ENCODE measurements around the gene ZMIZ1.

Gene ZMIZ1

GRCh38 chr10:79119306-79119705, 50.5 kb downstream of the ZMIZ1 start:
- H3K4me1 Mint-ChIP-seq = peaks cover 28% of the 10 kb centered on the region
- no peaks in the 10 kb centered on the region for H3K27me3 Mint-ChIP-seq
- no peaks in the 10 kb centered on the region for H3K9me3 Mint-ChIP-seq
- no peak for DNase-seq
- no peak overlapping the region for H3K4me3 Mint-ChIP-seq
- H3K27ac Mint-ChIP-seq = peak overlapping the region; percentile 13 to 40
- ATAC-seq = no peak

DNA sequence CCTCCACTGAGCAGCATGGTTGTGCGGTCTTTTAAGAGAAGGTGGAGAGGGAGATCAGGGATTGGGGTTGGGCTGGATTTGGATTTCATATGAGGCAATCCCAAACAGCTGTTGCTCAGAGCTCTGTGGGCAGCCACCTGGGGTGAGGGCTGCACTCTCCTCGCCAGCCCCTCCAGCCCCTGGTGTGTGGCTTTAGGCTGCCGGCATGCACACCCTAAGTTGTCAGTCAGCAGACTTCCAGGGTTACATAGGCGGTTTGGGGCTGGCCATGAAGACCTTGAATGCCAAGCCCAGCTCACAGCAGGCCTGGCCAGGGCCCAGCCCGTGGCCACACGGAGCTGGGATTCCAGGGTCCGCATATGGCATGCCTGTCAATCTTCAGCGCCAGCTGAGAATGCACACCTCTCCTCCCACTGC, 54.8 kb downstream of the ZMIZ1 start:
- peak overlapping the region in 1 of 2 donors; percentile 31 for H3K27ac Mint-ChIP-seq
- DNase-seq (no peak), ATAC-seq (no peak)
- H3K27me3 Mint-ChIP-seq = no peaks in the 10 kb centered on the region
- no peaks in the 10 kb centered on the region for H3K9me3 Mint-ChIP-seq
- H3K4me1 Mint-ChIP-seq = peaks cover 9% of the 10 kb centered on the region
- H3K4me3 Mint-ChIP-seq = no peak overlapping the region

GRCh38 chr10:79124066-79124465, 55.3 kb downstream of the ZMIZ1 start:
- peaks cover 9% of the 10 kb centered on the region for H3K4me1 Mint-ChIP-seq
- ATAC-seq = no peak
- H3K9me3 Mint-ChIP-seq = no peaks in the 10 kb centered on the region
- H3K27ac Mint-ChIP-seq = peak overlapping the region; percentile 31 to 46
- no peak for DNase-seq
- no peak overlapping the region for H3K4me3 Mint-ChIP-seq
- no peaks in the 10 kb centered on the region for H3K27me3 Mint-ChIP-seq

GRCh38 chr10:79125092-79125491, 56.3 kb downstream of the ZMIZ1 start:
- Mint-ChIP-seq H3K4me3 (no peak overlapping the region), H3K4me1 (peaks cover 18% of the 10 kb centered on the region), H3K9me3 (no peaks in the 10 kb centered on the region), H3K27ac (no peak overlapping the region), H3K27me3 (no peaks in the 10 kb centered on the region)
- no peak for DNase-seq
- no peak for ATAC-seq

GRCh38 chr10:79126351-79127080, 57.8 kb downstream of the ZMIZ1 start:
- Mint-ChIP-seq H3K27me3 (no peaks in the 10 kb centered on the region), H3K9me3 (no peaks in the 10 kb centered on the region), H3K4me1 (peaks cover 22% of the 10 kb centered on the region), H3K27ac (peak overlapping the region in 1 of 2 donors; percentile 91), H3K4me3 (no peak overlapping the region)
- DNase-seq = no peak
- ATAC-seq = no peak

GRCh38 chr10:79127151-79127961, 58.6 kb downstream of the ZMIZ1 start:
- Mint-ChIP-seq H3K9me3 (no peaks in the 10 kb centered on the region), H3K27ac (no peak overlapping the region), H3K4me3 (no peak overlapping the region), H3K4me1 (peaks cover 30% of the 10 kb centered on the region), H3K27me3 (no peaks in the 10 kb centered on the region)
- ATAC-seq (no peak), DNase-seq (no peak)

GRCh38 chr10:79128241-79128922, 59.6 kb downstream of the ZMIZ1 start:
- ATAC-seq (no peak), DNase-seq (no peak)
- no peaks in the 10 kb centered on the region for H3K27me3 Mint-ChIP-seq
- peaks cover 30% of the 10 kb centered on the region for H3K4me1 Mint-ChIP-seq
- H3K9me3 Mint-ChIP-seq = no peaks in the 10 kb centered on the region
- no peak overlapping the region for H3K27ac Mint-ChIP-seq
- no peak overlapping the region for H3K4me3 Mint-ChIP-seq

DNA sequence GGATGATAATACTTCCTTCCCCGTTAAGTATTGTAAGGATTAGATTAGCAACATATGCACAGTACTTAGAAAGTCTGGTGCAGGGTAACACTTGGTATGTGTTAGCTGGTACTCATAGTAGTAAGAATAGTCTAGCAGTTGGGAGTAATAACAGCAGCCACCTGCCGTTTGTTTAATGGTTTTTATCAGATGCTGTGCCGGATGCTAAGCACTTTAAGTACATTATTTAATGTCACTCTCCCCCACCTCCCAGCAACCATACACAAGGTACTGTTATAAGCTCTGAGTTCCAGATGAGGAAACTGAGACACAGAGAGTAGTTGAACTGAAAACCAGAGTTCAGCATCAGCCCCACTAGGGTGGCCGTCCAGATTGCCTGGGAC, 60.1 kb downstream of the ZMIZ1 start:
- ATAC-seq (no peak), DNase-seq (no peak)
- Mint-ChIP-seq H3K27ac (no peak overlapping the region), H3K4me3 (no peak overlapping the region), H3K4me1 (peaks cover 30% of the 10 kb centered on the region), H3K27me3 (no peaks in the 10 kb centered on the region), H3K9me3 (no peaks in the 10 kb centered on the region)

- ATAC-seq (no peak), DNase-seq (no peak)
- Mint-ChIP-seq H3K4me3 (no peak overlapping the region), H3K27ac (no peak overlapping the region), H3K27me3 (no peaks in the 10 kb centered on the region), H3K9me3 (no peaks in the 10 kb centered on the region), H3K4me1 (peaks cover 30% of the 10 kb centered on the region)
Observed at GRCh38 chr10:79129361-79129997, 60.7 kb downstream of the ZMIZ1 start.

- DNase-seq (no peak), ATAC-seq (no peak)
- Mint-ChIP-seq H3K4me1 (peaks cover 35% of the 10 kb centered on the region), H3K9me3 (no peaks in the 10 kb centered on the region), H3K27ac (peak overlapping the region in 1 of 2 donors; percentile 4), H3K27me3 (no peaks in the 10 kb centered on the region), H3K4me3 (no peak overlapping the region)
Observed at GRCh38 chr10:79130255-79130654, 61.5 kb downstream of the ZMIZ1 start.

GRCh38 chr10:79130846-79131245, 62.1 kb downstream of the ZMIZ1 start:
- ATAC-seq (no peak), DNase-seq (no peak)
- no peaks in the 10 kb centered on the region for H3K27me3 Mint-ChIP-seq
- no peak overlapping the region for H3K4me3 Mint-ChIP-seq
- peak overlapping the region in 1 of 2 donors; percentile 19 for H3K27ac Mint-ChIP-seq
- no peaks in the 10 kb centered on the region for H3K9me3 Mint-ChIP-seq
- peaks cover 40% of the 10 kb centered on the region for H3K4me1 Mint-ChIP-seq

GRCh38 chr10:79131836-79132631, 63.3 kb downstream of the ZMIZ1 start:
- no peak overlapping the region for H3K4me3 Mint-ChIP-seq
- ATAC-seq (no peak), DNase-seq (no peak)
- H3K9me3 Mint-ChIP-seq = no peaks in the 10 kb centered on the region
- H3K27me3 Mint-ChIP-seq = no peaks in the 10 kb centered on the region
- H3K27ac Mint-ChIP-seq = peak overlapping the region in 1 of 2 donors; percentile 49
- peaks cover 52% of the 10 kb centered on the region for H3K4me1 Mint-ChIP-seq

- ATAC-seq = no peak
- Mint-ChIP-seq H3K27me3 (no peaks in the 10 kb centered on the region), H3K9me3 (no peaks in the 10 kb centered on the region)
Observed at GRCh38 chr10:79132681-79133381, 64.1 kb downstream of the ZMIZ1 start.

DNA sequence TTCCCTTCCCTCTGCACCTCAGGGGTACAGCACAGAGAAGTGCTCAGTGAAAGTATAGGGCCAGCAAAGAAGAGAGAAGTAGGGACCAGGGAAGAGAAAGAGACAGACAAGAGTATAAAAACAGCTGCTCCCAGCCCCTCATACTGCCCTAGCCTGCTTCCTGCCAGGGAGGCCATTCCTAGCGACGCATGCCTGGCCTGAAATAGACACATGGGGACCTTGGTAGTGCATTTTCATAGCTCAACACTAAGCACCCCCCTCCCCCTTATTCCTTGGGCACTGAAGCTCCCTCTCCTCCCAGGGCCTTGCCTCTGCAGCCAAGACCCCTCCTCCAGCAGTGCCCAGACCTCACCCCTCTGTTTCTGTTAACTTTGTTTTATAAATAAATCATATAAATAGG, 64.7 kb downstream of the ZMIZ1 start:
- Mint-ChIP-seq H3K27me3 (no peaks in the 10 kb centered on the region), H3K9me3 (no peaks in the 10 kb centered on the region), H3K4me1 (peaks cover 58% of the 10 kb centered on the region), H3K4me3 (no peak overlapping the region), H3K27ac (no peak overlapping the region)
- no peak for DNase-seq
- no peak for ATAC-seq

More at GRCh38 chr10:79132681-79133381, 64.1 kb downstream of the ZMIZ1 start:
- DNase-seq = no peak
- Mint-ChIP-seq H3K4me3 (no peak overlapping the region), H3K27ac (peak overlapping the region in 1 of 2 donors; percentile 48), H3K4me1 (peaks cover 58% of the 10 kb centered on the region)
